ENCODE measurements around the gene SERBP1.
"Not testable (repeated sequence)": the region's sequence is repeated elsewhere in the genome, so short reads cannot be mapped to it uniquely, and the experiment has no call there.

The SERBP1 gene

DNA sequence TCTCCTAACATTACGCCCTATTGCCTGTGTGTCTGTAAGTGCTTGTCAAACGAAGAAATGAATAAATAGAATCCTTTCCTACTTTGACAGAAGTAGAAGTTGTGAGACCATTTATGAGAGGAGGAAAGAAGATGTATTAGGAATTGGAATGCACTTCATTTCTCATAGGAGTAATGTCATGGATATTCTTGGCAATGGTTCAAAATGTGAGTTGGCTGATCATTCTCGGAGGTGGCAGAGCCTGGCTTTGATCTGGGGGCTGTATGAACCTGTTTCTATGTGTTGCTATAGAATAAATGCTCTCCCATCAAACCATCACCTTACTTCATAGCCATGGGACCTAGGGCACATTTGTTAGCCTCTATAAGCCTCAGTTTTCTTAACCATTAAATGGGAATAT, 10.1 kb upstream of the SERBP1 start:
- no peak for DNase-seq (ENCODE audit: low read depth)

DNA sequence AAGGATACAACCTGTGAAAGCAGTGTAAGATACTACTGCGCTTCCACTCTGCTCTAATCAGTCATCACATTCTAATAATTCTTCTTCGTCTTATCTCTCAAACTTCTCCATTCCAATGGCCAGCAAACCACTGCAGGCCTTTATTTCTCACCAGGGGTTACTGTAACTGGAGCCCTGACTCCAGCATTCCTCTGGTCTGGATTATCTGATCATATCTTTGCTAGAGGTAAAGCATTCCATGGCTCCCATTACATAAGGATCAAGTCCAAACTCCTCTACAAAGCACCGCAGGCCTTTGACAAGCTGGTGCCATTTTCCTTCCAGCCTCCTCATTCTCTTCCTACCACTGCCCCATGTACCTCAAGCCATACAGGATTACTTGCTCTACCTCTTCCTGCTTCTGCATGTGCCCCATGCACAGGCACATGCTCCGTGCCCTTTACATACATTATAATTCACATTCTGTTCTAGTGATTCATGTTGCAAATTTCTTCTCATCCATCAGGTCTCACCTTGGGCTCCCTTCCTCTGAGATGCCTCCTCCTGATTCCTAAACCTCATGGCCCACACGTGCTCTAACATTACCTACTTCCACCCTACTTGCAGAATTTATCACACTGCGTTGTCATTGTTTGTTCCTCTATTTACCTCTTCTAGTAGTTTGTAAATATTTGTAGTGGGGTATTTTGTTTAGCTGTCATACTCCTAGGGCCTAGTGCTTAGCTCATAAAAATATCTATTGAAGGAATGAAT, 9.3 kb upstream of the SERBP1 start:
- DNase-seq (ENCODE audit: low read depth) = peak; percentile 75

DNA sequence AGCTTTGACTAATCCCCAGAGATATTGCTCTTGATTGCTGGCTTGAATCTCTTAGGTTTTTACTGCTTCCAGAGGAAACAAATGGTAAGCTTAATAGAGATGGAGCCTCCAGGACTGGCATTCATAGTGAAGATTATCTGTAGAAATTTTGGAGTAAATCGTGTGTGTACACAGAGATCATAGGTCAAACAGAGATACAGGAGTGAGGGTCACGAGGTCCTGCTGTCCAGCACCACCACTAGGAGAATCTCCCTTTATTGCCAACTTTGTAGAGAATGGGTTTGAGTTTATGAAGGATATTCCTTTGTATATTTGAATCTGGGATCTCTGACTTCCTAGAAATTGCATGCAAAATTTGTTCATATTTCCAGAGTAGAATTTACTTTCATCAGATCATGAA, 7.8 kb upstream of the SERBP1 start:
- no peak for DNase-seq (ENCODE audit: low read depth)

- DNase-seq (ENCODE audit: low read depth) = no peak
These were observed 6.4 kb upstream of the SERBP1 start for GRCh38 chr1:67436511-67437055.

DNA sequence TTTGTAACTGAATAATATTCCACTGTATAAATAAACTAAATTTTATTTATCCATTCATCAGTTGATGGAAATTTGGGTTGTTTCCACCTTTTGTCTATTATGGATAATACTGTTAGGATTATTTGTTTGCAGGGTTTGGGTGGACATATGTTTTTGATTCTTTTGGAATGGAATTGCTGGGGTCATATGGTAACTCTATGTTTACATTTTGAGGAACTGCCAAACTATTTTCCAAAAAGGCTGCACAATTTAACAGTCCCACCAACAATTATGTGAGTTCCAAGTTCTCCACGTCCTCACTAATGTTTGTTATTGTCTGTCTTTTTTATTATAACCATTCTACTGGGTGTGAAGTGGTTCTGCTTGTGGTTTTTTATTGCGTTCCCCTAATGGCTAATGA, 4.3 kb upstream of the SERBP1 start:
- DNase-seq (ENCODE audit: low read depth) = no peak

DNA sequence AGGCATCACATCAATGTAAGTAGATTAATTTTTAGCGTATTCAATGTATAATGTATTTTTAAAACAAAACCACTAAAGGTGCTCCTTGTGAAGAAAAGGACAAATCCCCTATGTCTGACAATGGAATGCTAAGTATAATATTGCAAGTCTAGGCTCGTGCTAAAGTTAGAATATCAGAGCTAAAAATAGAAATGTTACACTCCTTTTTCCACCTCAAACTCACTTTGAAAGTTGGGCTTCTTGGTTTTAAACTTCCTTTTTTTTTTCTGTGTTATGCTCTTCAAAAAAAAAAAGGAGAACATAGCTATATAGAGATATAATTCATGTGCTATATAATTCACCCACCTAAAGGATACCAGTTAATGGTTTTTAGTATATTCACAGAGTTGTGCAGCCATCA, 3.6 kb upstream of the SERBP1 start:
- DNase-seq (ENCODE audit: low read depth) = no peak

GRCh38 chr1:67432745-67433144, 2.5 kb upstream of the SERBP1 start:
- DNase-seq (ENCODE audit: low read depth) = no peak

- DNase-seq (ENCODE audit: low read depth) = no peak
These were observed 1.8 kb upstream of the SERBP1 start for GRCh38 chr1:67431869-67432578.

DNA sequence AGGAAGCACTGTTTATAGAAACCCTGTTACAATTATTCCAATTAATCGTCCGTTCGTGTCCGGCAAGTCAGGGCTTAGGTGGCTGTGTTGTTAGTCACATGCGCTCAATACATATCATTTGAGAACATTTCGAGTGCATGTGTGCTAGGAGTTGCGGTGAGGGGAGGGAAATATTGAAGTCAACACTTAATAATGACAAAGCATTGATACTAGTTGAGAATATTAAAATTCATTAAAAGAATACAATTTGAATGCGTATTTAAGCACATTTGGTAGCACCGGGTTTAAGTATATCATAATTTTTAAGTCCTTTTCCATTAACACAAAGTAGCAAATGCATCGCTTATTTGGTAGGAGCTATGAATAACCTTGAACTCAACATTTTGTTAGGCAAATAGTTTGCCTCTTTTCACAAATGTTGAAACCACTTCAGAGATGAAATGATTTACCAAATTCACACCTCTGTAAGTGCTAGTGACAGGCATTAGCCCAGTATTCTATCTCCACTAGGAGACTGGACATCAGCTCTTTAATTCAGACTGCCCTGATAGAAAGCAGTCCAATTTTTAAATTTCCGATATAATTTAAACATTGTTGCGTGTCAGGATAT, 1.1 kb upstream of the SERBP1 start:
- DNase-seq (ENCODE audit: low read depth) = no peak

DNA sequence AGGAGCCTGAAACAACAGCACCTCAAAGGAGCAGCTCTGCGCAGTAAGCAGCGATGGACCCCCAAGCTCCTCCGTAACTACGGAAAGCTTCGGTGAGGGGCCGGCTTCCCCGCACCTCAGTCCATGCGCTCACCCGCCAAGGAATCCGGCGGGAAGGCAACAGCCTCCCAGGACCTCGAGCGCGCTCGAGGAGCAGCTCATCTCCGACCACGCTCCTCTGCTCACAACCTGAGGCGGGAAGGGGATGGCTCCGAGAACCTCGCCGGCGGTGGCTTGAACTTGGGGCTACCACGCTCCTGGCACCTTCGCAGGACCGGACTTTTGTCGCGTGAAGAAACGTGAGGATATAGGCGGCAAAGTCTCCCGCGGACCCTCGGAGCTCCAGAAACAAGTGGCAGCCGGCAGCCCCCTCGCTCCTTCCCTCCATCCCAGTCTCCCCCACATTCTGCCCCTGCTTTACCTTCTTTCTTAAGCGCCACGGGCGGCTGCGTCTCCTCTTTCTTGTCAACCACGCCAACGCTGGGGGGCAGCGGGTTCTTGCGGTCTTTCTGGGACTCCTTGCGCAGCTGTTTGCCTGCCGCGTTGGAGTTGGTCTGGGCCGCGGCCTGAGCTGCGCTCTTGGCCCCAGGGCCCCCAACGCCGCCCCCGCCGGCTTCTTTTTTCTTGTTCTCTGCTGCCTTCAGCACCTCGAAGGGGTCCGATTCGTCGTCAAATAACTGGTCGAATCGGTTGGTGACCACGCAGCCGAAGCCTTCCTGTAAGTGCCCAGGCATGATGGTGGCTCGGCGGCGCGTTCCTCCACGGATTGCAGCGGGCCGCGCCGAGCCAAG, 459 bp downstream of the SERBP1 start:
- DNase-seq (ENCODE audit: low read depth) = no peak

GRCh38 chr1:67429011-67429527, 1.1 kb downstream of the SERBP1 start:
- DNase-seq (ENCODE audit: low read depth) = no peak

- DNase-seq (ENCODE audit: low read depth) = no peak
These were observed 2.3 kb downstream of the SERBP1 start for GRCh38 chr1:67427947-67428346.

DNA sequence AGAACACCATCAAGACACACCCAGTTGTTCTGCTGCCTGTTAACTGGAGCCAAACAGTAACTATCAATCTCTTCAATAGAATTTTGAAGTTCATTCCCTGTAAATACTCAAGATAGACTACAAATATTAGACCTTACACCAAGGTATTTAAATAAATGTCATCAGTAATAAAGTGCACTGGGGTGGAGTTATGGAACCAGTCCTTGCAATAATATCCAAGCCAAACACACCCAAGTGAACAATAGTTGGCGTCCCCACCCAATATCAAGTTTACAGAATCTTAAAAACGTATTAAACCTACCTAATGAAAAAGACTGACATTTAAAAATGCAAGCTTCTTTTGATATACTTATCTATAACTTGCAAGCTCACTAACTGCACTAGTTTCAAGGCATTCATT, 2.7 kb downstream of the SERBP1 start:
- no peak for DNase-seq (ENCODE audit: low read depth)

DNA sequence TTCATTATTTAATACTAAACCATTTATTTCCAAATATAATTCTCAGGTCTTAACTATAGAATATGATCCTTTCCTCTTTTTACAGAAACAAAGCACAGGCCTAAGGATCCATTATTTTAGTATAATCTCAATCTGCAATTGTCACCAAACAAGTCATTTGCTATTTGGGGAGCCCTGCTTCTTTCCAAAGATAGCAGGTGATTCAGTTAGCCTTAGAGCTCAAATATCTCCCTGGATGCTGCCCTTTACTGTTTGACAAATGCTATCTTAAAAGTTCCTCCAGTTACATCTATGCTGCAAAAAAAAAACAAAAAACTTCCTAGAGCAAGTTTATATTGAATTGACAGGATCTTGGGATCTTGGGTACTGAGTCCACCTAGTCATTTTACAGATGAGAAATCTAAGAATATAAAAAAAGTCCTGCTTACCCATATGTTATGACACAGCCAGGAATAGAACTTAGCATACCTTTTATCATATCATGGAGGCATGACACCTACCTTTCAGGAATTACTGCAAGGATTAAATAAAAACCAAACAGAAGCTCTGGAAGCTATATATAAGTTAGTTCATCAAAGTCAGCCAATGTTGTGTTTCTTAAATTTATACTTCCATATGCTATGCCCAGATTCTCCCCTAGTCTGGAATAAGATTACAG, 9.2 kb downstream of the SERBP1 start:
- DNase-seq (ENCODE audit: low read depth) = no peak

DNA sequence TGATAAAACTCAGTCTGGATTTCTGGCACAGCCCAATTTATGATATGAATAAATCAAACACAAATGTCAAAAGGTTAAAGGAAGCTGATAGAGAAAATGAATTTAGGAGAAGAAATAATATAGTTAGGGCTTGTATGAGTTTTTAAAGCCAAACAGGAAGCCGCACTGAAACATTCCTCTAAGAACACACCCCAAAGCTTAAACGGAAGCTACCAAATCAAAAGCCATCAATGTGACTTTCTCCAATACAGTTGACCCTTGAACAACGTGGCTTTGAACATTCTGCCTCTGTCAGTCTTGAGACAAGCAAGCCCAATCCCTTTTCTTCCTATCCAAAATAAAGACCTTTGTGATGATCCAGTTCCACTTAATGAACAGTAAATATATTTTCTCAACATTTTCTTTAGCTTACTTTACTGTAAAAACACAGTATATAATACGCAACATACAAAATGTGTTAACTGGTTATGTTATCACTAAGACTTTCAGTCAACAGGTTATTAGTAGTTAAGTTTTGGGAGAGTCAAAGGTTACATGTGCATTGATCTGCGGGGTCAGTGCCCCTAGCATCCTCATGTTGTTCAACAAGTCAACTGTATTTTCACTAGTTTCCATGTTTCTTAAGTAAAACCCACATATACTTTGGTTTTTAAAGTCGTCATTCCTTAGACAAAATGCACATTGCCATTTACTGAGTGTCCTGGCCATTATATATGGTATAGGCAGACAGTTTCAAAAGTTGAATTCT, 11.2 kb downstream of the SERBP1 start:
- no peak for DNase-seq (ENCODE audit: low read depth)

DNA sequence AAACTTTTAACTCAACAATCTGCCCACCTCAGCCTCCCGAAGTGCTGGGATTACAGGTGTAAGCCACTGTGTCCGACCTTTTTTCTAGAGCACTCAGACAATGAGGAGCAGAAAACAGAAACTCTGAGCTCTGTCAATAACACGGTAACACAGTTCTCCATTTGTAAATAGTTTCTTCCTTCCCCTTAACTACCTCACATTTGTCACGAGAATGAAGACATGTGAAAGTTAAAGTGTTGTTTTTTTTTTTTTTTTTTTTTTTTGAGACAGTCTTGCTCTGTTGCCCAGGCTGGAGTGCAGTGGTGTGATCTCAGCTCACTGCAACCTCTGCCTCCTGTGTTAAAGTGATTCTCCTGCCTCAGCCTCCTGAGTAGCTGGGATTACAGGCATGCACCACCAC, 12.5 kb downstream of the SERBP1 start:
- DNase-seq (ENCODE audit: low read depth) = not testable (repeated sequence)

GRCh38 chr1:67415041-67415440, 15.2 kb downstream of the SERBP1 start:
- no peak for DNase-seq (ENCODE audit: low read depth)

DNA sequence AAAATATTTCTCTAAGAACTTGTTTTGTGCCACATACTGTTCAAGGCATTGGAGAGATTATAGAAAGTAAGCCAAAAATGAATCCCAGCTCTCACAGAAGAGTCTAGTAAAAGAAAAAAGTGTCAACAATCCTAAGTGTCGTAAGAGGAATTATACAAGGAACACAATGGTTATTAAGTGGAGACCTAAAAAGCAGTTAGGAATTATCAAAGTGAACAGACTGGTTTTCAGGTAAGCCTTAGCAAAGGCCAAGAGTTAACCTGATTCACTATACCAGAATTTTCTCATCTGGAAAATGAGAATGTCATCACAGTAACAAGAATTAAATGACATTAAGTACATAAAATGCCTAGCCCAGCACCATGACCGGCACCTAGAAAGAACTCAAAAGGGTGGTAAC, 15.6 kb downstream of the SERBP1 start:
- DNase-seq (ENCODE audit: low read depth) = no peak

- DNase-seq (ENCODE audit: low read depth) = not testable (repeated sequence)
These were observed 17.1 kb downstream of the SERBP1 start for GRCh38 chr1:67413101-67413500.

- no peak for DNase-seq (ENCODE audit: low read depth)
These were observed 22.1 kb downstream of the SERBP1 start for GRCh38 chr1:67408148-67408547.

GRCh38 chr1:67407498-67407897, 22.7 kb downstream of the SERBP1 start:
- DNase-seq (ENCODE audit: low read depth) = peak; percentile 65
